Right lobe of liver (tissue), 4 donors: ENCODE measurements around the gene PDE4B.

Source experiments
- CTCF ChIP-seq, 4 donors: fragments of 200-600 bp in 3 of 4; fragments of 450-650 bp in 1 of 4; IDR thresholded peaks; one replicate each; pipeline versions ENCODE4 v1.5.1 to v1.8.0; 2016 to 2022; ENCODE audit warnings: antibody characterized with exemption in 4 of 4, mild to moderate bottlenecking in 2 of 4
- POLR2A ChIP-seq: fragments of 450-650 bp; IDR thresholded peaks from one replicate; pipeline ENCODE4 v1.6.1; 2017; ENCODE audit warnings: antibody characterized with exemption, mild to moderate bottlenecking
- donor health status: DM: no; HTN: no; CAD: no.
- donor health status: DM: no; HTN: no; CAD: no.
- donor health status: DM: no; HTN: yes; CAD: no.

DNA sequence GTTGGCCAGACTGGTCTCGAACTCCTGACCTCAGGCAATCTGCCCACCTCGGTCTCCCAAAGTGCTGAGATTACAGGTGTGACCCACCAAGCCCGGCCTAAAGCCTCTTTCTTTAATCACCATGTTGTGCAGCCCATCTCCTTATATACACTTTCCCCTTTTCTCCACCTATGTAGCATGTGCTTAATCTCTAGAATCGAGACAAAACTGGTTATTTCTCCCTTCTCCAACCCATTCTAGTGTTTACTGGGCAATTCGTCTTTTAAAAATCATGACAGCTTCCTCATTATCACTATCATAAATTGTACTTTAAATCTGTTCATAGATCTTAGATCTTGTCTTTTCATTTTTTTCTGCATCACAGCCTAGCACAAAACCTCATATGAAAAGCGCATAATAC, 285.7 kb downstream of the PDE4B start:
- TF ChIP-seq CTCF (IDR thresholded peaks at IDR 0.05) (no peak), POLR2A (no peak)
